Fibroblast of lung (primary cell): ENCODE measurements around the gene RAB9A. TPM values are rescaled to one million over a fixed set of nuclear protein-coding genes. Genes with fewer than 3 reads are reported as not detected.

ENCODE experiments used
- DNase-seq, 2 donors: peaks; one replicate each; pipeline versions ENCODE4 v3.0.0 to v3.0.0-alpha.2; 2010; ENCODE audit warnings: low read depth in 2 of 2
- H2AFZ ChIP-seq: 2 replicates; pipeline ENCODE4 v1.5.1; 2012; ENCODE audit warnings: low read length, control low read depth, inconsistent platforms
- H3K27ac ChIP-seq: 2 replicates; pipeline ENCODE4 v1.5.1; 2011; ENCODE audit warnings: low read length, control low read depth; ENCODE audit not compliant: insufficient read depth
- H3K27me3 ChIP-seq: 2 replicates; pipeline ENCODE4 v1.5.1; 2011; ENCODE audit warnings: mild to moderate bottlenecking, low read length; ENCODE audit not compliant: control insufficient read depth, insufficient read depth
- H3K36me3 ChIP-seq: 2 replicates; pipeline ENCODE4 v1.5.1; 2011; ENCODE audit warnings: low read length; ENCODE audit not compliant: control insufficient read depth, insufficient read depth
- H3K4me1 ChIP-seq: 2 replicates; pipeline ENCODE4 v1.5.1; 2011; ENCODE audit warnings: low read length; ENCODE audit not compliant: control insufficient read depth, insufficient read depth; ENCODE audit errors: extremely low read depth
- H3K4me2 ChIP-seq: 2 replicates; pipeline ENCODE4 v1.5.1; 2011; ENCODE audit warnings: low read length, control low read depth; ENCODE audit not compliant: insufficient read depth; ENCODE audit errors: extremely low read depth
- H3K4me3 ChIP-seq, 4 experiments: fragments of 200-600 bp in 1 of 4; sonication (generic) in 1 of 4; replicated peaks in 1 of 4; 2 replicates each; pipeline ENCODE4 v1.5.1; 2011 to 2016; ENCODE audit warnings: low read length in 4 of 4, low read depth in 3 of 4, mild to moderate bottlenecking in 3 of 4, control low read depth in 2 of 4, inconsistent platforms in 1 of 4, mixed read lengths in 1 of 4; ENCODE audit not compliant: insufficient read depth in 1 of 4; ENCODE audit errors: control extremely low read depth in 1 of 4
- H3K79me2 ChIP-seq: 2 replicates; pipeline ENCODE4 v1.5.1; 2012; ENCODE audit warnings: mild to moderate bottlenecking, low read length, inconsistent platforms; ENCODE audit not compliant: control insufficient read depth, insufficient read depth
- H3K9ac ChIP-seq: 2 replicates; pipeline ENCODE4 v1.5.1; 2011; ENCODE audit warnings: mild to moderate bottlenecking, low read length, control low read depth; ENCODE audit not compliant: insufficient read depth
- H3K9me3 ChIP-seq: 2 replicates; pipeline ENCODE4 v1.5.1; 2012; ENCODE audit warnings: low read depth, low read length; ENCODE audit not compliant: control insufficient read depth, insufficient read depth
- H4K20me1 ChIP-seq: 2 replicates; pipeline ENCODE4 v1.5.1; 2011; ENCODE audit warnings: low read length; ENCODE audit not compliant: control insufficient read depth, insufficient read depth; ENCODE audit errors: extremely low read depth
- EZH2 ChIP-seq: IDR thresholded peaks from 2 replicates; pipeline ENCODE4 v1.5.1; 2012; ENCODE audit warnings: low read length, control low read depth, mild to moderate bottlenecking; ENCODE audit errors: missing control alignments
- polyA plus RNA-seq, 2 donors: library from polyadenylated mRNA; depleted of rRNA in 1 of 2; stranded (reverse) in 1 of 2; unstranded in 1 of 2; fragments of >200 nt; gene quantifications; 2 replicates each; pipeline ENCODE4 v1.2.1, GENCODE V29; 2011 to 2012; ENCODE audit warnings: missing spikeins in 1 of 2
- total RNA-seq: library from RNA; depleted of rRNA; stranded (reverse); fragments of >200 nt; gene quantifications from 2 replicates; pipeline ENCODE4 v1.2.1, GENCODE V29; 2014
- TF ChIP-seq, protein P1 (sequence below), 2 donors: IDR thresholded peaks in 1 of 2; conservative IDR thresholded peaks in 1 of 2; 1 replicate in 1 of 2; 2 replicates in 1 of 2; pipeline ENCODE4 v1.5.1; 2011 to 2012; ENCODE audit warnings: low read length in 2 of 2, control low read depth in 1 of 2, inconsistent platforms in 1 of 2, low read depth in 1 of 2, mild to moderate bottlenecking in 1 of 2

Gene RAB9A
- total and polyA plus RNA-seq, 2 donors (not counting 1 experiment from before 2014, with no cell fraction given): 40.3 to 44.2 TPM

DNA sequence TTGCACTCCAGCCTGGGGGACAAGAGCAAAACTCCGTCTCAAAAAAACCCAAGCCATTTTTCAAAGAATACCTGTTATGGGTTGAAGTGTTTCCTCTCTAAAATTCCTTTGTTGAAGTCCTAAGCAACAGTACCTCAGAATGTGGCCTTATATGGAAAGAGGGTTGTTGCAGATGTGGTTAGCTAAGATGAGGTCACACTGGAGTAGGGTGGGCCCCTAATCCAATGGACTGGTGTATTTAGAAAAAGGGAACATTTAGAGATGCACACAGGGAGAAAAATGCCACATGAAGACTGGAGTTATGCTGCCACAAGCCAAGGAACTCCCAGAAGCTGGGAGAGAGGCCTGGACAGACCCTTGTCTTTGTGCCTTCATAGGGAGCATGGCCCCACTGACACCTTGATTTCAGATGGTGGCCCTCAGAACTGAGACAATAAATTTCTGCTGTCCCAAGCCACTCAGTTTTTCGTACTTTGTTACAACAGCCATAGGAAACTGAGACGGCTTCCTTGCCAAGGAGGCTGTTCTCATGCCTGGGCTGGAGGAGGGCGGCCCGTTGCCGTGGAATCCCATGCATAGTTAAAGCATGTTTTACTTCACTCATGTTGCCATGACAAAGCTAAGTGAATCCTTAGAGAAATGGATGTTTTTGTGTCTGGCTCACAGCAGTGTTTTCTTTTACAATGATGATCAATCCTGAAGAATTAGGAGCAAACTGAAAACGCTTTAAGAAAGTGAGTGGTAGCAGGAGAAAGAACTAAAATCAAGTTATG is 29.0 kb downstream of the RAB9A start:
- peaks cover 2% of the 10 kb centered on the region for H3K4me1 ChIP-seq
- H3K4me3 ChIP-seq: no peak overlapping the region
- H3K79me2 ChIP-seq: peaks cover 12% of the 10 kb centered on the region
- DNase-seq: peak; percentile 47 to 69
- no peaks in the 10 kb centered on the region for H3K9me3 ChIP-seq
- H3K9ac ChIP-seq: no peak overlapping the region
- H3K4me2 ChIP-seq: no peak overlapping the region
- H4K20me1 ChIP-seq: no peaks in the 10 kb centered on the region
- peak overlapping the region; percentile 71 for H3K27ac ChIP-seq
- no peaks in the 10 kb centered on the region for H3K27me3 ChIP-seq
- TF ChIP-seq, protein P1, sequence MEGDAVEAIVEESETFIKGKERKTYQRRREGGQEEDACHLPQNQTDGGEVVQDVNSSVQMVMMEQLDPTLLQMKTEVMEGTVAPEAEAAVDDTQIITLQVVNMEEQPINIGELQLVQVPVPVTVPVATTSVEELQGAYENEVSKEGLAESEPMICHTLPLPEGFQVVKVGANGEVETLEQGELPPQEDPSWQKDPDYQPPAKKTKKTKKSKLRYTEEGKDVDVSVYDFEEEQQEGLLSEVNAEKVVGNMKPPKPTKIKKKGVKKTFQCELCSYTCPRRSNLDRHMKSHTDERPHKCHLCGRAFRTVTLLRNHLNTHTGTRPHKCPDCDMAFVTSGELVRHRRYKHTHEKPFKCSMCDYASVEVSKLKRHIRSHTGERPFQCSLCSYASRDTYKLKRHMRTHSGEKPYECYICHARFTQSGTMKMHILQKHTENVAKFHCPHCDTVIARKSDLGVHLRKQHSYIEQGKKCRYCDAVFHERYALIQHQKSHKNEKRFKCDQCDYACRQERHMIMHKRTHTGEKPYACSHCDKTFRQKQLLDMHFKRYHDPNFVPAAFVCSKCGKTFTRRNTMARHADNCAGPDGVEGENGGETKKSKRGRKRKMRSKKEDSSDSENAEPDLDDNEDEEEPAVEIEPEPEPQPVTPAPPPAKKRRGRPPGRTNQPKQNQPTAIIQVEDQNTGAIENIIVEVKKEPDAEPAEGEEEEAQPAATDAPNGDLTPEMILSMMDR (conservative IDR thresholded peaks at IDR 0.05 in 1 of 2, IDR thresholded peaks at IDR 0.05 in 1 of 2; ENCODE audit: low read depth in 1 of 2, low read length in 2 of 2): no peak
- TF ChIP-seq EZH2: no peak
- H2AFZ ChIP-seq: no peak overlapping the region
- no peaks in the 10 kb centered on the region for H3K36me3 ChIP-seq

DNA sequence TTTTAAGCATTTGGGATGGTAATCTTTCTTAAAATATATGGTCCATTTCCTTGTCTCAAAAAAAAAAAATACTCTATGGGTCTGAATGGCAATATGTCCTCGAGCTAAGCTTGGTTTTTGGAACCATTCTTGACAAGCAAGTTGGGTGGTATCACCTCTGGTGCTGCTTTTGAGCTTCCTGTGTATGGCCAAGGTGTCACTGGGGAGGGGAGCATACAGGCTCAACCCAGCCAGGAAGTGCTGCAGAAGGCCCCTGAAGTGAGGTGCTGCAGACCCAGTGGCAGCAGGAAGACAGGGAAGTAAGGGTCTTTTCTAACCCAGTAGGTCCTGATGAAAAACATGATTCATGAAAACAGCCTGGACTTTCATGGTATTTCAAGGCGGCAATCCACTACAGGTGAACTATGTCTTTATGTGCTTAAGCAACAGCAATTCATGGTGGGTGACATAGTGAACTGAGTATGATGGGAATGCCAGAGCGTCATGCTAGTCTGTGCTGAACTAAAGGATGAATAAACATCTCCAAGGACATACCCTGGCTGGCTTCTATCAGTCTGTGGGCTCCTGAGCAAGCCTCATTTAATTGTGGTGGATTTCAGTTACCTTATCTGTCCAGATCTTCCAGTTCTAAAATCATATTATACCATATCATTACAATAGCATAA is 30.4 kb downstream of the RAB9A start:
- Histone ChIP-seq H3K79me2 (peaks cover 18% of the 10 kb centered on the region), H3K27ac (no peak overlapping the region)
- DNase-seq: peak in 1 of 2 donors; percentile 33

DNA sequence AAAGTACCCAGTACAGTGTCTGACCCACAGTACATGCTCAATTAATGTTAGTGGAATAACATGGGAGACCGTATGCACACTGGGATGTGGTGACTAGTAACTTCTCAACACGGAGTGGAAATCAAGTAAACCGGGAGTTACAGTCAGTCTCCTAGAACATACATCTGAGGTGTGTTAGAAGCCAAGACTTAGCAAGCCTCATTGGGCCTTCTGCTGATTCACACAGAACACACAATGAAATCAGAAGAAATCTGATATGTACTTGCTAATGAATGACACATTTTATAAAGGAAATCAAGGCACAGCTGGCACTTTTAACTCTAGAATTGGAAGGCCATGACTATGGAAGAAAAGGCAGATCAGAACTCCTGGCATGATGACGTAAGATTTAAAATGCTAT is 32.4 kb downstream of the RAB9A start:
- TF ChIP-seq EZH2: no peak
- TF ChIP-seq, protein P1 (conservative IDR thresholded peaks at IDR 0.05 in 1 of 2, IDR thresholded peaks at IDR 0.05 in 1 of 2; ENCODE audit: low read depth in 1 of 2, low read length in 2 of 2): no peak
- Histone ChIP-seq H3K27me3 (no peaks in the 10 kb centered on the region), H3K9me3 (no peaks in the 10 kb centered on the region), H2AFZ (no peak overlapping the region), H3K4me2 (peak overlapping the region; percentile 25), H3K27ac (peak overlapping the region; percentile 54), H3K4me3 (no peak overlapping the region), H3K79me2 (peaks cover 18% of the 10 kb centered on the region), H3K4me1 (peaks cover 2% of the 10 kb centered on the region), H4K20me1 (no peaks in the 10 kb centered on the region), H3K36me3 (no peaks in the 10 kb centered on the region), H3K9ac (no peak overlapping the region)
- peak in 1 of 2 donors; percentile 12 for DNase-seq

More for the DNA sequence above, 30.4 kb downstream of the RAB9A start:
- Histone ChIP-seq H3K9me3 (no peaks in the 10 kb centered on the region), H3K9ac (no peak overlapping the region), H3K4me2 (no peak overlapping the region), H3K27me3 (no peaks in the 10 kb centered on the region), H3K4me1 (peaks cover 2% of the 10 kb centered on the region), H3K36me3 (no peaks in the 10 kb centered on the region), H2AFZ (no peak overlapping the region), H3K4me3 (no peak overlapping the region), H4K20me1 (no peaks in the 10 kb centered on the region)
- no peak for TF ChIP-seq EZH2
- TF ChIP-seq, protein P1 (conservative IDR thresholded peaks at IDR 0.05 in 1 of 2, IDR thresholded peaks at IDR 0.05 in 1 of 2; ENCODE audit: low read depth in 1 of 2, low read length in 2 of 2): no peak
